Epithelial cell of proximal tubule (primary cell): ENCODE data around the gene LMOD3. TPM values are rescaled to one million over a fixed set of nuclear protein-coding genes. Genes with fewer than 3 reads are reported as not detected.

Experiments used
- DNase-seq: peaks from one replicate; pipeline ENCODE4 v3.0.0-alpha.2; 2011; ENCODE audit warnings: low read depth
- H3K4me3 ChIP-seq: 2 replicates; pipeline ENCODE4 v1.5.1; 2011; ENCODE audit warnings: low read depth, mild to moderate bottlenecking, low read length
- CTCF ChIP-seq: conservative IDR thresholded peaks from 2 replicates; pipeline ENCODE4 v1.5.1; 2012; ENCODE audit warnings: low read depth, mild to moderate bottlenecking, low read length
- total RNA-seq: library from RNA; depleted of rRNA; stranded (reverse); fragments of >200 nt; gene quantifications from 2 replicates; pipeline ENCODE4 v1.2.3, GENCODE V29; 2015

LMOD3 gene
- total RNA-seq, 1 donor from 2014 or later = not detected

GRCh38 chr3:69128509-69128908 is 6.1 kb upstream of the LMOD3 start:
- H3K4me3 ChIP-seq = no peak overlapping the region
- TF ChIP-seq CTCF = no peak
- no peak for DNase-seq

DNA sequence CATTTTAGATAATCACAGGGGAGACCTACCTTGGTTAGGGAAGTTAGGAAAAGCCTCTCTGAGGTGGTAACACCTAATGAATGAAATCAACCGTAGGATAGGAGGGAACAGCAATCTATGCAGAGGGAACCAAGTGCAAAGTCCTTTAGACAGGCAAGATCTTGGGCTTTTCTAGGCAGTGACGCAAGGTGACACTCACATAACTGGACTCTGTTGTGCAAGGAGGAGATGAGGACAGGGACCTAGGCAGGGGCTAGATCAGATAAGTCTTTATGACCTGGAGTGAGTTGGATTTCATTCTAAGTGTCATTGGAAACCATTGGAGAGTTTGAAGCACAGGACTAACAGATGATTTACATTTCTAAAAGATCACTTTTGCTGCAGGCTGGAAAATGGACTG is 4.6 kb upstream of the LMOD3 start:
- no peak for TF ChIP-seq CTCF
- no peak for DNase-seq
- no peak overlapping the region for H3K4me3 ChIP-seq

DNA sequence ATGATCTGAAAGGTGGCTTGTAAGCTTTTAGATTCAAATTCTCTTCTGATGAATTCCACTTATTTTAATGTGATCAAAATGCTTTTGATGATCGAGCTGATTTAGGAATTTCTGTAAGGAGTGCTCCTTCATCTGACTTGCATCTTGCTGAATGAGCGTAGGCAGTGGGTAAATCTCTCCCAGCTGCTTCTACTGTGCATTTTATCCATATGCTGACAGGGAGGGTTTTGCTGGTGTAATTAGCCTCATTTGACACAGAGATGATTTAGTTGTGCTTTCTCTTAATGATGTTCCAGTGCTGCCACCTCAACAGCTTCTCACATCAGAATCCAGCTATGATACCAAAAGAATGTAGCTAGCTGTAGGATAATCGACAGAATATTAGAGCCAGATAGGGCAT is 3.8 kb upstream of the LMOD3 start:
- DNase-seq = no peak
- H3K4me3 ChIP-seq = no peak overlapping the region
- no peak for TF ChIP-seq CTCF

GRCh38 chr3:69121950-69122349 is 445 bp downstream of the LMOD3 start:
- no peak for TF ChIP-seq CTCF
- DNase-seq = no peak
- H3K4me3 ChIP-seq = no peak overlapping the region

- no peak for DNase-seq
- TF ChIP-seq CTCF = no peak
- H3K4me3 ChIP-seq = no peak overlapping the region
Observed at GRCh38 chr3:69121513-69121912, 882 bp downstream of the LMOD3 start.

DNA sequence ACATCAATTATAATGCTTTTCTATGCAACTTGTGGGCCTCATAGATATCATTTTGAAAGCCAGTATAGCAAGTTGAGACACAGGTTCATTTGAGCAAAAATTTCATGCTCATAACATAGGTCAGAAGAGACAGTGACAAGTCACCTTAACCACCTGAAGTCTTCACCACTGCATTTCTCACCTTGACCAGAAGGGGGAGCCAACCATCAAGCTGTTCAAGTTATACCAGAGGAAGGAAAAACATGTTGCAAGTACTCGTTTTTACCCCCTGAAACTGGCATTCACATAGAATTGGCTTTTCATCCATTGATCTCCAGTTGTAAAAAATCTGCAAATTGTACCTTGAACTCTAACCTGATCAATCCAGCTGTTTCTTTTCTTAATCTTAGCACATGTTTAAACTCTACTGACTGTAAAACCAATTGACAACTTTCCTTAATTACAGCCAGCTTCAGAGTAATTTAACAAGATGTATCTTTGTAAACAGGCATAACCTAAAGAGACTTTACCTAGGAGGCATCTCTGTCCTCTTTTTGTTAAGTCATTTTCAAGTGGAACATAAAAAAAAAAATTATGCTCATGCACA is 1.4 kb downstream of the LMOD3 start:
- TF ChIP-seq CTCF = peak; percentile 98
- H3K4me3 ChIP-seq = no peak overlapping the region
- peak; percentile 47 for DNase-seq

GRCh38 chr3:69119681-69120080 is 2.7 kb downstream of the LMOD3 start:
- no peak for DNase-seq
- no peak overlapping the region for H3K4me3 ChIP-seq
- TF ChIP-seq CTCF = no peak
